Fibroblast of skin of right biceps (primary cell): ENCODE data around the gene PPP3R1.

ENCODE experiments used
- DNase-seq: peaks from one replicate; pipeline ENCODE4 v3.0.0-alpha.2; 2013

The PPP3R1 gene

GRCh38 chr2:68135448-68136320, 116.6 kb downstream of the PPP3R1 start:
- DNase-seq = no peak

DNA sequence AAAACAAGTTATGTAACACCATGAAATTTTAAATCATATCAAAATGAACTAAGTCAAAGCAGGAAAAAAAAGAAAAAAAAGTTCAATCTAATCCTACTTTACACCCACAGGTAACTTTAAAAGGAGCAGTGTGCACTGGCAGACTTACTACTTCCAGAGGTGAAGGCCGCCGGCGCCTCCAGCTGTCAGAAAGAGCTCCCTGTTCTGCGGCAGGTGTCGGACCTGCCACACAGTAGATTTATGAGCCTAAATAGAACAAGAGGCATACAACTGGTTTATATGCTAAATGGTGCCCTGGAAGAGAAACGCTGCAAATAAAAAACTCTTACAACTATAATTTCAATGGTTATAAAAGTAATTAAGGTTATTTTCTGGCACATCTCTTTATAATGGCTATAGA, 117.8 kb downstream of the PPP3R1 start:
- no peak for DNase-seq

DNA sequence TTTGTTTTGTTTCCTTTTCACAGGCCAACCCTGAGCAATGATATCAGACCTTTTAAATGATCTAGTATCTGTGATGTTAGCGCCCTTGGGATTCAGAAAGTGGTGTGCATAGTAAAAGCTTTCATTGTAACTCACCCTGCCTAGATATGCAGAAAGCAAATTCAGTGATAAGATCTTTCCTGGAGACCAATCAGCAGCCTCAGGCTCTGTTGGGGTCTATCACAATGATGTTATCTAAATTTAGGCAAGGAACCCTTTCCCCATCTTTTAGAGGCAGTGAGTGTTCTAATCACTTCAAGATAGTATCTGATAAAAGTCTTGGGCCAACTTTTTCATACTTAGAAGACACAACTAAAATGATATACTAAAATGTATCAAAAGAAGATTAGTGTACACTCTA, 118.2 kb downstream of the PPP3R1 start:
- DNase-seq = no peak
